GM21786 (cell line): Measurements from ENCODE around the gene GNAI1.
"Not testable (repeated sequence)": the region's sequence is repeated elsewhere in the genome, so short reads cannot be mapped to it uniquely, and the experiment has no call there.

Source experiments
- ATAC-seq: cut with Tn5 transposase; IDR thresholded peaks from one replicate; pipeline ENCODE4 v1.9.1; 2021; ENCODE audit not compliant: unreplicated experiment

Gene GNAI1

GRCh38 chr7:80154656-80155333 is 20.2 kb downstream of the GNAI1 start:
- no peak for ATAC-seq

DNA sequence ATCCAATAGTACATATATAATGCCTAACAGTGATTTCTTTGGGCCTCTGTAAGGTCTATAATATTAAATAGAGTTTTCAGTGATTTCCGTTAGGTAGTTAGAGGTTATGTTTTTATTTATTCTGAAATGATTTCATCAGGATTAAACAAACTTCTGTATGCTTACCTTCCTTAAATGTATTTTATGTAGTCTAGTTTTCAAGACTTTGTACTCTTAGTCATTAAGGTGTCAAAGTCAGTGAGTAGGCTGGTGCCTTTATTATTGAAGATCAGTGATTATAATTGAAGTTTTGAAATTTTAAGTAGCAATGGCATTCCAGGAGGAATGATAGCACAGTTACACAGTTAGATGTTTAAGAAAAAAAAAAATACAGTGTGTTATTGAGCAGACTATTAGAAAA is 20.7 kb downstream of the GNAI1 start:
- ATAC-seq, result no peak

DNA sequence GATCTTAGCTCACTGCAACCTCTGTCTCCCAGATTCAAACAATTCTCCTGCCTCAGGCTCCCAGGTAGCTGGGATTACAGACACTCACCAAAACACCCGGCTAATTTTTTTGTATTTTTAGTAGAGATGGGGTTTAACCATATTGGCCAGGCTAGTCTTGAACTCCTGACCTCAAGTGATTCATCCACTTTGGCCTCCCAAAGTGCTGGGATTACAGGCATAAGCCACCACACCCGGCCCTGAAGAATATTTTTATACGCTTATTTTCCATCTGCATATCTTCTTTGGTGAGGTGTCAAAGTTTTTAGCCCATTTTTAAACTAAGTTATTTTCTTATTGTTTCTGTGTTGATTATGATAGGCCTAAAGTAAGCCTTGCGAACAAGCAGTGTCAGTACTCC is 23.1 kb downstream of the GNAI1 start:
- ATAC-seq, result not testable (repeated sequence)

- no peak for ATAC-seq
Observed at GRCh38 chr7:80159802-80160201, 25.2 kb downstream of the GNAI1 start.

DNA sequence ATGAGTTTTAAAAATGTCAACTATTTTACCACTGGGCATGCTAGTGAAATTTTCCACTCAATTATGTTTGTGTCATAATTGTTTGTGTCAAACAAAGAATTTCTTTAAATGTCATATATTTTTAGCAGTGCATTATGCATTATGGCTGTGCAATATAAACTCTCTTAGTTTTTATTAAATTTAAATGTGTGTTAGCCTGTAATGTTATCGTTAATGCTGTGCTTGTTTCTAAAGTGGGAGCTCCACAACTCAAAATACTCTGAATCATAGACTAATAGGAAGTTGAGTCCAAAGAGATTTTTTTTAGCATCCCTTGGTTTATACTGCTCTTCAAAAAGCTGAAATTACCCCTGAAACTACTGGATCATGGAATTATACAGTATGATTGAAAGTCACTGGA is 26.8 kb downstream of the GNAI1 start:
- no peak for ATAC-seq

- ATAC-seq, result no peak
Observed at GRCh38 chr7:80165177-80165576, 30.5 kb downstream of the GNAI1 start.

GRCh38 chr7:80170445-80170844 is 35.8 kb downstream of the GNAI1 start:
- ATAC-seq, result no peak

- no peak for ATAC-seq
Observed at GRCh38 chr7:80172387-80172786, 37.8 kb downstream of the GNAI1 start.

DNA sequence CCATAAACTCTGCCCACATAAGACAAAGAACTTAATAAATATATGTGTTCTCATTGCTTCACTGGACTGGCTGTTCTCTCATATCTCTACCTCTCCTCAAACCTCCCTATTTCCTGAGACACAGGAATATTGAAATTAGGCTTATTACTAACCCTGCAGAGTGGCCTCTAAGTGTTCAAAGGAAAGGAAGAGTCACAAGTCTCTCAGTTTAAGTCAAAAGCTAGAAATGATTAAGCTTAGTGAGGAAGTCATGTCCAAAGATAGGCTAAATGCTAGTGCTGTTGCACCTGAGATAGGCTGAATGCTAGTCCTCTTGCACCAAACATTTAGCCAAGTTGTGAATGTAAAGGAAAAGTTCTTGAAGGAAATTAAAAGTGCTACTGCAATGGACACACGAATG is 41.1 kb downstream of the GNAI1 start:
- ATAC-seq, result no peak

DNA sequence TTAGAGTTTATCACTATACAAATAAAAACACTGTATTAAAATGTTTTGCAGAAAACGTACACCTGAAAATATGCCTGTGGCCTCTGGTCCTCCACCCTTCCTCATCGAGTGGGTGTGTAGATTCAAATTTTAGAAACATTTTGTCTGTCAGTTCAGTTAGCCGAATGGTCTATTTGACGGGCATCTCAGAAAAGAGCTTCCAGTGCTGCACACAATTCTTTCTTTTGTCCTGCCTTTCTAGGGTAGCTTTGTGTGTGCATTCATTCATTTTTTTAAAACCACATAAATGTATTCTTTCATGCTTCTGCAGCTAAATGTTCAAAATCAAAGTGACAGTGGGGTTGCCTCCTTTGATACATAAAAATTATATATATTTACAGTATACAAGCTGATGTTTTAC is 46.8 kb downstream of the GNAI1 start:
- ATAC-seq, result no peak

DNA sequence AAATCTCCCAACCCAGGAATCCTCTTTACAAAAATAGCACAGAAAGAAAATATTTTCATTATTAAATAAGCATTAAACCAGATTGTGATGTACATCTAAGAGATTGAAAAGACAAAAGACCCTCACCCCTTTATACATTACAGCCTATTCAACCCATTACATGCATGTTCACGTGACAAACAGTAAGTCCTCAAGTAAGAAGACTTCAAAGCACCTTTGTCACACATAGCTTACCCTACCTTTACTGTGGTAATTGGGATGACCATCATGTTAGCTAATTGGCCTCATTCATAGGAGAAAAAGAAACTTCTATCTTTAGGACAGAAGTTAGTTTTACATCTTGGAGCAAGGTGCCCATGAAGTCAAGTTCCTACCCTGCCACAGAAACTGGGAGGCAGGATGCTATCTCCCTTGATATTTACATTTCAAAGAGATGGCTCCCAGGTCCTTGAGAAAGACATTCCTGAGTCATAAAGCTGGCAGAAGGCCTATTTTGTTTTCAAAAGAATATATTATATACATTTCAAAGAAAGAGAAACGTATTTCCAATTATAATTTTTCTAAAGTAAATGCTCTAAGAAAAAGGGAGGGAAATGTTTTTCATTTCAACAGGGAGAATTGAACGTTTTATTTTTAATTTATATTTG is 48.1 kb downstream of the GNAI1 start:
- ATAC-seq, result no peak

GRCh38 chr7:80183351-80183750 is 48.7 kb downstream of the GNAI1 start:
- ATAC-seq, result no peak

DNA sequence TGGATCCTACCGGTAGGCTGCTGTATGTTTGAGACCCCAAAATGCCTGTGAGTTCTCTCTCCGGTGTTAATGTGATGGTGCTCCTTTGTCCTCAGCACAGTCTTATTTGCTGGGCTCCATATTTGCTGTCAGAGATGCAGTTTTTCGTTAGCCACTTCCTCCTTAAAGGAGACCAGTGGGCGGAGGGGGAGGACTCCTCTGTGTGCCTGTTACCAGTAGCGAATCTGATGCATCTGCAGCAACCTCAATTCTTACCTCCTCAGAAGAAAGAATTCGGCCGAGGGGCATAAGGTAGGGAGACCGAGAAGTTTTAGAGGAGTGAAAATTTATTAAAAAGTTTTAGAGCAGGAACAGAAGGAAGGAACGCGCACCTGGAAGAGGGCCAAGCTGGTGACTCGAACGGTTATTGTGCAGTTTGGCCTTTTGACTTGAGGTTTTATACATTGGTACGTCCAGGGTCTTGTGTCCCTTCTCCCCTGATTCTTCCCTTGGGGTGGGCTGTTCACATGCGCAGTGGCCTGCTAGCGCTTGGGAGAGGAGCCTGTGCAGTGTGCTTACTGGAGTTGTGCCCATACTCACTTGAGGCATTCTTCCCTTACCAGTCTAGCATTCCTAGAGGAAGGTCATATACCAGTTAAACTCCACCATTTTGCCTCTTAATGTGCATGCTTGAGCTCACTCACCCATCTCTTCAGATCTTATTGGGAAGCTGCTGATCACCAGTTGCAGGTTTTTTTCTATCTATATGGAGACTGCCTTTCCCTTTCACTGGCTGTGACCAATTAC is 49.5 kb downstream of the GNAI1 start:
- no peak for ATAC-seq

- ATAC-seq, result no peak
Observed at GRCh38 chr7:80184693-80185092, 50.1 kb downstream of the GNAI1 start.

DNA sequence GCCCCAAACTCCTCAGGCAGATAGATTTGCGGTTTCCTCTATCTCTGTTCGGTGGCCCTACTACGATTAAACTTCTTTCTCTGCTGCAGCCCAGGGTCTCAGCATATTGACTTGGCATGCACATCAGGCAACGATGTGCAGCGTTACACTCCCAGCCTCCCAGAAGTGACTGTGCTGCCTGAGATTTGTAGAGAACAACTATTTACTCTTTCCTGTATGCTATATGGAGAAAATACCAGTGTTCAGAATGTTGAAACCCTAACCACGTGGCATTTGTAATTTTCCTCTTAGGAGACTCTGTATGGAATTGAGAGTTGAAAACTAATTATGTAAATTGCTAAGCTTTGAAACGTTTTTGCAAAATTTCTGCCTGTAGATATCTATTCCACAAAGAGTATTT is 50.9 kb downstream of the GNAI1 start:
- ATAC-seq, result no peak

DNA sequence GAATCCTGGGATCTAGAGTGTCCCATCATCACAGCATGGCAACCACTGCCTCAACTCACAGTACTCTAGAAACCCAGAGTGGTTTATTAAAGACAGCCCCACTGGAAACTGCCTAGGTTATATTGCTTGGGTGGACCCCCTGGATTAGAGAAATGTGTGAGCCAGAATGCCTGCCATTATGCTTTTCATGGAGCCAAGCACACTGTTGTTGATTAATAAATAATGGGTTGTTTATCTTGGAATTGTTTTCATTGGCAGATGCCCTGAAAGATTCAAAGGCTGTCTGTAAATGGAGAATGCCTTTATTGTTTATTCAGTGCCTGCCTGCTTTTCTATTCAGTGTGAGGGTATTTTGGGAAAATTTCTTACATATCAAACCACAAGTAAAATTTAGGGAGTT is 52.1 kb downstream of the GNAI1 start:
- no peak for ATAC-seq

DNA sequence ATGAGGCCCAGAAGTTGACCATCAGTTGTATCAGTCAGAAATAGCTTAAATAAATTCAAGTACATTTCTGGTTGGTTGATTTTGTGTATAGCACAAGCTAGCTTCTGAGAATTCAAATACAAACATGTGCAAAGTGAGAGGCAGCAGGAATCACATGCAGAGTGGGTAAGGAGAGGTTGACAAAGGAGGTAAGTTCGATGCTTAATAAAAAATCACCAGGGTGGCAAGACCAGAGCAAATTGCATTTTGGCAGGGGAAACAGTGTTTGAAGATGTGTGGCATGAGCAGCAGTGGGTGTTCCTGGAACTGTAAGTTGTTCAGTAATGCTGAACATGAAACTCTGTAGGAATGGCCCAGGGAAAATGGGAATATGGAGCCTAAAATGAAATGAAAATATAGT is 52.6 kb downstream of the GNAI1 start:
- ATAC-seq, result no peak

DNA sequence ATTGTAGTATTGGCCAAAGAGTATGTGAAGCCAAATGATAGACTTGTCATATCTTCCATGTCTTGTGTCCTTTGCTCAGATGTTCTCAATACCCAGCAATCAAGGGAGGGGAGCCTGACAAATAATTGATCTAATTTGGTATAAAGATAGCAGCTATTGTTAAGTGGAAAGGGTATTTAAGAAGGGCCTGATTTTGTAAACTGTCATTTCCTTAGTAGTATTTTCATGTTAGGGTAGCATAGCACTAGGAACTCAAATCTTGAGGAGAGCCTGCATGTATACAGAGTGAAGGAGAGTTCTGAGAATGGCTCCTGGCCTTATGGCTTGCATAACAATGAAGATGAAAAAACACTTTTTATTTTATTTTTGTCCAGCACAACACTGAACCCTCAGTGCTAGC is 53.1 kb downstream of the GNAI1 start:
- ATAC-seq, result no peak

DNA sequence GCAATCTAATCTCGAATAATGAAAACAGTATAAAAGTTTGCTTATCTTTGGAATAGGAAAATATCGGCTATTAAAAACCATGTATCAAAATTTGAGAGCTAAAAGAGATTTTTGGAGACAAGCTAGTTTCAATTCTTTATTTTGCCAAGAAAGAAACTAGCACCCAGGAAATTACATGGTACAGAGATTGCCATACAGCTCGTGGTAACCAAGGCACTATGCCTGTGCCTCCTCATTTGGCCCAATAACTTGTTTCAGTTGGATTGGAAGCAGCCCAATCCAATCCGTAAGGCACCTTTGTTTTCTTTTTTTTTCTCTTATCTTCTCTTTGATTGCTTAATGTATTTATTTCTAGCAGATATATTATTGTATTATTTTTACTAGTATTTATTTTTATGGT is 55.0 kb downstream of the GNAI1 start:
- ATAC-seq, result no peak

- ATAC-seq, result no peak
Observed at GRCh38 chr7:80197627-80198026, 63.0 kb downstream of the GNAI1 start.

GRCh38 chr7:80199051-80199450 is 64.4 kb downstream of the GNAI1 start:
- no peak for ATAC-seq

GRCh38 chr7:80204454-80204853 is 69.8 kb downstream of the GNAI1 start:
- no peak for ATAC-seq
